Esophagus squamous epithelium (tissue), 4 donors: ENCODE results near the gene CCDC171.

Experiments used
- POLR2A ChIP-seq, 4 donors: fragments of 450-650 bp; IDR thresholded peaks; one replicate each; pipeline ENCODE4 v1.6.1; 2017; ENCODE audit warnings: antibody characterized with exemption in 4 of 4, mild to moderate bottlenecking in 4 of 4, moderate library complexity in 3 of 4
- TF ChIP-seq, protein P1 (sequence below), 6 experiments: fragments of 450-650 bp in 4 of 6; fragments of 200-600 bp in 2 of 6; sonication (generic) in 2 of 6; IDR thresholded peaks; one replicate each; pipeline ENCODE4 v1.5.1; 2016 to 2019; ENCODE audit warnings: antibody characterized with exemption in 6 of 6, mild to moderate bottlenecking in 4 of 6, moderate library complexity in 4 of 6

- TF ChIP-seq POLR2A (IDR thresholded peaks at IDR 0.05) = no peak
- TF ChIP-seq, protein P1, sequence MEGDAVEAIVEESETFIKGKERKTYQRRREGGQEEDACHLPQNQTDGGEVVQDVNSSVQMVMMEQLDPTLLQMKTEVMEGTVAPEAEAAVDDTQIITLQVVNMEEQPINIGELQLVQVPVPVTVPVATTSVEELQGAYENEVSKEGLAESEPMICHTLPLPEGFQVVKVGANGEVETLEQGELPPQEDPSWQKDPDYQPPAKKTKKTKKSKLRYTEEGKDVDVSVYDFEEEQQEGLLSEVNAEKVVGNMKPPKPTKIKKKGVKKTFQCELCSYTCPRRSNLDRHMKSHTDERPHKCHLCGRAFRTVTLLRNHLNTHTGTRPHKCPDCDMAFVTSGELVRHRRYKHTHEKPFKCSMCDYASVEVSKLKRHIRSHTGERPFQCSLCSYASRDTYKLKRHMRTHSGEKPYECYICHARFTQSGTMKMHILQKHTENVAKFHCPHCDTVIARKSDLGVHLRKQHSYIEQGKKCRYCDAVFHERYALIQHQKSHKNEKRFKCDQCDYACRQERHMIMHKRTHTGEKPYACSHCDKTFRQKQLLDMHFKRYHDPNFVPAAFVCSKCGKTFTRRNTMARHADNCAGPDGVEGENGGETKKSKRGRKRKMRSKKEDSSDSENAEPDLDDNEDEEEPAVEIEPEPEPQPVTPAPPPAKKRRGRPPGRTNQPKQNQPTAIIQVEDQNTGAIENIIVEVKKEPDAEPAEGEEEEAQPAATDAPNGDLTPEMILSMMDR (IDR thresholded peaks at IDR 0.05) = no peak
These were observed 374.3 kb downstream of the CCDC171 start for GRCh38 chr9:15927161-15927560.
